GM19468 (cell line): Measurements from ENCODE around the gene CARD11.

Experiments
- ATAC-seq: cut with Tn5 transposase; IDR thresholded peaks from one replicate; pipeline ENCODE4 v1.9.1; 2021; ENCODE audit warnings: mild to moderate bottlenecking, moderate library complexity, moderate number of reproducible peaks; ENCODE audit not compliant: unreplicated experiment; ENCODE audit errors: extremely low read depth

The CARD11 gene

DNA sequence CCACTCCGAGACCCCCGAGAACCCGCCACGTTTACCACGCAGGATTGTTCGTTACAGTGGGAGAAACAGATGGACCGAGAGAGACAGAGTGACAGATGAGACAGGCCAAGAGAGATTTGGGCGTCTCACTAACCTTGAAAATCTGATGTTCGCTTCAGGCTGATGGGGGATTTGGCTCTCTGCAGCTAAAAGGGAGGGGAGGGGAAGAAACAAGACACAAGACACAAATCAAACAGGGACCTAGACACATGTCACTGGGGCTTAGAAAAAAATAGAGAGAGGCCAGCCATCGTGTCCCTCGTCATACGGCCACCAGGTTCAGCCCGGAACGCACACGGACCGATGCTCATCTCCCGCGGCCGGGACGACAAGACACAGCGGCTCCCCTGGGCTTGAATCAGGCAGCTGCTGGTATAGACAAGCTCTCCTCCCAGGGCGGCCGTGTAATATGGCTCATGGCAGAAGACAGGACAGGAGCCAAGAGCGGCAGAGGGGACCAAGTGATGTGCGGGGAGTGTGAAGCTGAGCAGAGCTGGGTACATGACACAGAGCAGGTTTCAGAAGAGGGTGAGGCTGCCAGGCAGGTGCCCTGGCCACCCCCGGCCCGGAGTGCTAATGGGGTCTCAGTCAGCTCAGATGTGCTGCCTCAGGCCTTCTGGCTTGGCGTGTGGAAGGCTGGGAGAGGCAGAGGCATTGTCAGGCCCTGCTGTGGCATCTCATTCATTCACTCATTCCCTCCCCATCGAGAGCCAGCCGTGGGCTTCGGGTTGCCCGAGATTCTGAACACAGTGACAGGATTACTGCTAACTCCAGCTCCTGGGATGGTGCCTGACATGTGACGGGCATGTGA is 111.0 kb downstream of the CARD11 start:
- no peak for ATAC-seq

DNA sequence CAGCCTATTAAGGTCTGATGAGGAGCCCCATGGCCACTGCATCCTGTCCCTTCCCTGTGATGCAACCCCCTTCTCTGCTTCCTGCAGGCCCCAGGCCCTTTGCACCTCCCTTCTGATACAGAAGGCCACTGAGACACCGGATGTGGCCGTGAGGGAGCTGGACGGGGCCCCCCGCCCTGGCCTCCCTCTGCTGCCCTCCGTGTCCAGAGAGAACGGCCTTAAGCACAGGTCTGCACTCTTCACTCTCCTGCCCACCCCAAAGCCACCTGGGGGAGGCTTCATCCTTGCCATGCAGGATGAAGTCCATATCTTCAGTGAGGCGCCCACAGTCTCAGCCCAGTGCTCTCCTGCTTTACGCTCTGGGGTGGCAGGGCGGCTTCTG is 112.6 kb downstream of the CARD11 start:
- ATAC-seq: no peak

DNA sequence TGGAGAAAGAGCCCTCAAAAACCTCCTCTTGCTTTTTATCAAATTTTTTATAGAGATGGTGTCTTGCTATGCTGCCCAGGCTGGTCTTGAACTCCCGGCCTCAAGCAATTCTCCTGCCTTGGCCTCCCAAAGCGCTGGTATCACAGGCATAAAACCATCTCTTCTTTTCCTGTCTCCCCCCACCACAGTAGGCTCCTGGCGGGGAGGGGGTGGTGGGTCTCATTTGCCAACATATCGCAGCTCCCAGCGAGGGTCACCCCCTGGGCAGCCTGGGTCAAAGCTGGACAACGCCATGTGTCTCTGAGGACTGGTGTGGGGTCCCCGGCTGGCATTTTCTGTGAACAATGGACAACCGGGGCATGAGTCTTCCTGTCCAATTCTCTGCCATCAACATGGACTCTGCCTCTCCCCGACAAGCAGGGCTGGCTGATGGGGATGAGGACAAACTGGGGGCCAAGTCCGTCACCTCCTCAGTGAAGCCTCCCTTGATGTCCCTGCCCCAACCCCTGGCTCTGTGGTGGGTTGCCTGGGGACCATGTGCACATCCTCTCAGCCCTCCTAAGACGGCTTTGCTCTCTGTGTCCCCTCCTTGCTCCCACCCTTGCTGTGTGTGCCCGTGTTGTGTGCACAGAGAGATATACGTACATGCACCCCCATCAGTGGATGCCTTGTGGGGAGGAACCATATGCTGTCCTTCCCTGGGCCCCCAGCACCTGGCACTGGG is 113.2 kb downstream of the CARD11 start:
- no peak for ATAC-seq

DNA sequence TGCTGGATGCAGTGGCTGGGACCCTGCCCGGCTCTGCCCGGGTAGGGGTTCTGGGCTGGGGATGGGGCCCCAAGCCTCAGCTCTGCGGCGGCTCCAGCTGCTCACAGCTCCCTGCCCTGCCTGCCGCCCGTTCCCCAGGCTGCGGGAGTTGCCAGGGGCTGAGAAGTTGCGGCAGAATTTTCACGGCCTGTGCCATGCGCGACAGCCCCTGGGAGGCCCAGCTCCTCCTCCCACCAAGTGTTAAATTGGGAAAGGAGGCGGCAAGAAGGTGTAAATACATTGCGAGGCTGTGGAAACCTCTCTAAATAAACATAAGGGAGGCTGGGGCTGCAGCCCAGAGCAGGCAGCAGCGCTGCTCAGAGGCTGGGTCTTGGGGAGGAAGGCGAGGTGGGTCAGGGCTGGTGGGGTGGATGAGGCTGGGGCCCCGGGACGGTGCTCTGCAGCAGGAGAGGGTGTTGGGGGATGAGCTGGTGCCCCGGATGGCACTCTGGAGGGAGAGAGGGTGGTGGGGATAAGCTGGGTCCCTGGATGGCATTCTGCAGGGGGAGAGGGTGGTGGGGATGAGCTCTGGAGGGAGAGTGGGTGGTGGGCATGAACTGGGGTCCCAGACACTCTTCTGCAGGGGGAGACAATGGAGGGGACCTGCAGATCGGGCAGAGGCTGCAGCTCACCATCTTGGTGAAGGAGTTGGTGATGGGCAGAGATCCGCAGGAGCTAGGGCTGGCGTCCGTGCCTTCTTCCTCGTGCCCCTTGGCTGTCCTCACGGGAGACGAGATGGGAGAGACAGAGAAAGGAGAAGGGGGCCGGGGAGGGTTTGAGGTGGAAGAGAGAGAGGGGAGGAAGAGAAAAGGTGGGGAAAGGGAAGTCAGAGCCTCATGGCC is 114.1 kb downstream of the CARD11 start:
- ATAC-seq: no peak

DNA sequence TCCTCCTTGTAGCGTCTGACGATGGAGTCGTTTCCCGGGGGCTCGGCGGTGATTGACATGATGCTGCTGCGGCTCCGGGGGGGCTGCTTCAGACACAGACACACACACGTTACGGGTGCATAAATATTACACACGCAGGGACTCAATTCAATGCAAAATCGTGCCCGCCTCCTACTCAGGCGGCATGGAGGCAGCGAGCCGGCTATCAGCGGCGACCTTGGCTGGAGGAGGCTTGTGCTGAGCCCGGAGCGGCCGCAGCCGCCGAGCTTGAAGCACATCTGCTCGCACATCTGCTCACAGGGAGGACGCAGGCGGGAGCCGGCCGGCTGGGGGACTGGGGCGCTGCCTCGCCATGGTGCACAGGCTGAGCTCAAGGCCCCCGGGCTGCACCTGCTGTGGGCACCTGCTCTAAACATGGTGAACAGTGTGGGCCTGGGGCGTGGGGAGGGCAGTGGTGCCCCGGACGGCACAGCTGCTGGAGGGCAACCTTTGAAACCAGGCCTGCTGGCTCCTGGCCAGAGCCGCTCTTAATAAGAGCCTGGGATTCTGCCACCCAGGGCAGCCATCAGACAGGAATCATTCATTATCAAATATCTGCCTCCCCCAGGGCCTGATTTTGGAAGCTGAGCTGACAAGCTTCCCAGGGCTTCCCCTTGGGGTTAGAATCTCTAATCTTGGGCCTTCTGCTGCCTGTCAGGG is 114.9 kb downstream of the CARD11 start:
- no peak for ATAC-seq

DNA sequence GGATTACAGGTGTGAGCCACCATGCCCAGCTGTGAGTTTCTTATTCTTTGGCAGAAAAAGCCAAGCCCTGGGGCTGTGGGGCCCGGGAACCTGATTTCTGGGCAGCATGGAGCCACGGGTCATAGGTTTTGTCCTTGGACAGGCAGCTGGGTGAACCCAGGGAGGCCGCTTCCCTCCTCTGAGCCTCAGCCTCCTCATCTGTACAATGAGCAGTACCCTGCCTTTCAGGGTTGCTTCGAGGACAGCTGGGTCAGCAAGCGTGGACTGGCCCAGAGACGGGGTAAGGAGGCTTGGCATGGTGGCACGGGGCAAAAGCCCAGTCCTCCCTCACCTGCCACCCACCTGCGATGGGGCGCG is 115.4 kb downstream of the CARD11 start:
- no peak for ATAC-seq

DNA sequence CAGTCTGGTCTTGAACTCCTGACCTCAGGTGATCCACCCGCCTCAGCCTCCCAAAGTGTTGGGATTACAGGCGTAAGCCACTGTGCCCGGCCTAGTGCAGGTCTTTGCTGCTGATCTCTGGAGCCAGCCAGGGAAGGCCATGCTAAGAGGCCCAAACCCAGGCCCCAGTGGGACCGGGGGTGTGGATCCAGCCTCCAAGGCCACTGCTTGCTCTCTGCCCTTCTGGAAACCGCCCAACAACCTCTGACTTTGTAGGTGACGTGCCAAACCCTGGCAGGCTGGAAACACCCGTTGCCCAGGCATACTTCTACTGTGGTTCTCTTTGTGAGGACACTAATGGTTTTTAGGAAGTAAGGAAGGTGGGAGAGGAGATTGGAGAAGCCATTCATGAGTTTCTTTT is 116.1 kb downstream of the CARD11 start:
- ATAC-seq: no peak

DNA sequence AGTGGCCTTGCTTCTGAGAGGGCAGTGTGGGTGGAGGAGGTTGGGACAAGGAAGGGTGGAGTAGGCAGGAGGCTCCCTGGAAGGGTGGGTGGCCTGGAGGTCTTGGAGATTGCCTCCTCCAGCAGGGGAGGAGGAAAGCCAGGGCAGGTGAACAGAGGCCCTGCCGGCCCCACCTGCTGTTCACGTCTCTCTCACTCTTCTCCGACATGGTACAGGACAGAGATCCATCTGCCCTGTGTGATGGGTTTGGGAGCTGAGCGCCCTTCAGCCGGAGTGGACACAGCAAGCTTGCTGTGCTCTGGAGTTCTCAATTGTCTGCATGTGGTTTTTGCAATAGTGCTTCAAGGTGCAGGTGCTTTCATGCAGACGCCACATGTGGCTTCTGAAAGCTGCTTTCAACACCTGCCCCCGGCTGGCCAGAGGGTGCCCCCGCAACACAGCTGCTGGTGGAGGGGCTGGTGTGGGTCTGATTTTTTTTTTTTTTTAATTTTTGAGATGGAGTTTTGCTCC is 116.7 kb downstream of the CARD11 start:
- ATAC-seq: no peak

DNA sequence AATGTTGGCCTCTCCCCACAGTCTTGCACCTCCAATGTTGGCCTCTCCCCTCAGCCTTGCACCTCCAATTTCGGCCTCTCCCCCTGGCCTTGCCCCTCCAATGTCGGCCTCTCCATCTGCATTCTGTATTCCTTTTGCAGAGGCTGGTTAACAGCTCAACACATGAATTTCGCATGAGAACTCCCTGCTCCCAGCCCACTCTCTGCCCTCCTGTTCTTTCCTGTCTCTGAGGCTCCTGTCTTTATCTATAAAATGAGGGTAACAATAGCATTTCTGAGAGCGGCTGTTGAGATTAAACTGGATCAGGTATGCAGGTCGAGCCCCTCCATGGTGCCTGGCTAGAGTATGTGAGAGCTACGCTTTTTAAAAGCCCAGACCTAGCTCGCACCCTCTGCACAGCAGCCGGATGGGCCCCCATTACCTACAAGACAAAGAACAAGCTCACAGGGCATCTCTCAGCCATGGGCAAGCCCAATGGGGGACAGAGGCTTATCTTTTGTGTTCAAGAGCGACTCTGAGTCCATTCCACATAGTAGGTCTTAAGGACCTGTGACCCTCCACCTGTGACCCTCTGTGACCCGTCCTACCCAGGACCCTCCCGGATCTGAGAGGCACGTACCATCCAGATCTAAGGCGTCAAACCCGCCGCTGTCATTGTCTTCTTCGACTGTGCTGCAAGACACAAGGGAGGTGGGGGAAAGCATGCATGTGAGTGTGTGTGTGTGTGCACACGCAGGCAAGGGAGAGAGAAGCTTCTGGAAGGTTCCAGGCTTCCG is 117.4 kb downstream of the CARD11 start:
- ATAC-seq: no peak

DNA sequence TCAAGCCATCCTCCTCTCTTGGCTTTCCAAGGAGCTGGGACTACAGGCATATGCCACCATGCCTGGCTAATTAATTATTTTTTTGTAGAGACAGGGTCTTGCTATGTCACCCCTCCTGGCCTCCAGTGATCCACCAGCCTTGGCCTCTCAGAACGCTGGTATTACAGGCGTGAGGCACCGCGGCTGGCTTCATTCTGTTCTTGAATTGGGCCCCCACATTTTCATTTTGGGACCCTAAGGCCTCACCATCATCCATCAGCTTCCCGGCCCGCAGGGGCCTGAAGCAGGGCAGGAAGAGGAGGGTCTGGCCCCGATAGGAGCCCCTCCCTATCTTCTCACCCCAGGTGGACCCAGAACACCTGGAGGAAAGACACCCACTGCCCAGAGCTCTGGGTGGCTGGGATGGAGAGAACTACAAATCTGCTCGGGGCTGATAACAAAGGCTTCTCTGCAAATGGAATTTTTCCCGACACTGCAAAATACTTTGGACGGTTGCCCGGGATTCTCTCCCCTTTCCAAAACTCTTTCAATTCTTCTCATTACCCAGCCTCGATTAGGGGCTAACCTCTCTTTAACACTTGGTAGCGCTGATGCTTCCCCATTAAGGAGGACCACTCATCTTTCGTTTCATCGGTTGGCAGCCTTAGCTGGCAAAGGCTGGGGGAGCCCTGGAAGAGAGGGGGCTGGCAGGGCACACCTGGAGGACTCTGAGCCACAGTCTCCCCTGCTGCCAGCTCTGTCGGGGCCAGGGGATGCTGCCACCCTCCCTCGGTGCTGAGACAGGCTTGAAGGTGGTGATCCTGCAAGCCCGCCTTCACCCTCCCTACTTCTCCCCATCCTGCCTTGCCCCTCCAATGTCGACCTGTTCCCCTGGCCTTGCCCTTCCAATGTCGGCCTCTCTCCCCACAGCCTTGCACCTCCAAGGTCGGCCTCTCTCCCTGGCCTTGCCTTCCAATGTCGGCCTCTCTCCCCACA is 118.5 kb downstream of the CARD11 start:
- no peak for ATAC-seq

DNA sequence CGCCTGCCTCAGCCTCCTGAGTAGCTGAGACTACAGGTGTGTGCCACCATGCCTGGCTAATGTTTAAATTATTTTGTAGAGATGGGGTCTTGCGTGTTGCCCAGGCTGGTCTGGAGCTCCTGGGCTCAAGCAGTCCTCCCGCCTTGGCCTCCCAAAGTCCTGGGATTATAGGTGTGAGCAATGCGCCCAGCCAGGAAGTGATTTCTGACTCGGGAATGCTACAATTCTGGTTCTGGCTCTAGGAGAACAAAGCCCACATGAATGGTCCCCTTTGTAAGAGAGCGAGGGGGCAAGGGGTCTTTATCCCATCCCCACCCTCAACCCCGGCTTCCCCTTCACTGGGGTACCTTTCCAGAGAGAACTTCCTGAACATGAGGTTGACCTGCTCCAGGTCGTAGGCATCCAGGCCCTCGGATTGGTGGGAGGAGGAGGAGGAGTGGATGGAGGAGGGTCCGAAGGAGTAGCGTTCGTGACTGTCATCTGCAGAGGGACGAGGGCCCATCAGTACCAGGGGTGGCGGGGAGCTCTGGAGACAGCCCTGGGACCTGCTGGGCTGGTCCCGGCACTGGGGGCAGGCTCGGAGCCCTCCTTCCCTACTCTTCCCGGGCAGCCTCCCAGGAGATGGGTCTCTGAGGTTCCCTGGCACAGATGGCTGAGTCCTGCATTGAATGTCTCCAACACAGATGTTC is 119.6 kb downstream of the CARD11 start:
- ATAC-seq: no peak

DNA sequence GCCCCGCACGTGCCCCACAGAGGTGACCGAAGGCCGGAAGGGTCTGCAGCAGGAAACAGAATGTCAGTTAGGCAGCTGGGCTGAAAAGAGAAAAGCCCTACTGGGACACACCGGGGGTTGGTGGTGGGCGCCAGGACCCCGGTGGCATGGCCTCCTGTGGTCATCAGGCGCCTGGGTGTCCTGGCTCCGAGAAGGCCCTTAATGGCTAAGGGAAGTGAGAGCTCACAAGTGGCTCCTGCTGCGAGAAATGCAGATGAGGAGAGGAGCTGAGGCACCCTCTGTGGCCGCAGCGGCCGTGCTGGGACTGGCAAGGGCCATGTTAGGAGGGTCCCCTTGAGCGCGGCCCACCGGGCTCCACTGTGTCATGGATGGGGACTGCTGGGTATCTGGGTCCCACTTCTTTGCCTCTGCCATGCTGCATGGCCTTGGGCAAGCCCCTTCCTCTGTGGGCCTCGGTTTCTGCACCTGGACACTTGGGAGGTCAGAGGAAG is 120.3 kb downstream of the CARD11 start:
- no peak for ATAC-seq

DNA sequence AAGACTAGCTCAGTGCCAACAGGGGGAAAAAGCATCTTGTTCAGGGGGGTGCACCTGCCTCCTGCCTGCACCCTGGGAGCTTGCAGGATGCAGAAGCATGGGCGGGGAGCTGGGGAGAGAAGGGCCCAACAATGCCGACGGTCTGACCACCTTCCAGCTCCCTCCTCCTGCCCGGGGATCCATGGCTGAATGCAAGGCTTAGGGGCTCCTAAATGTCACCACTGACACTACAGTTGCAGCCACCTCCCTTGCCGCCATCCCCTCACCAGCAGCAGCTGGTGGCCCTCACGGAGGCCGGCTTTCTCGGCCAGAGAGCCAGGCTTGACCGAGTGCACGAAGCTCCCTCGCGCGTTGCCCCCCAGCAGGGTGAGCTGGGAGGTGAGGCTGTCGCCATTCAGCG is 120.8 kb downstream of the CARD11 start:
- ATAC-seq: no peak

DNA sequence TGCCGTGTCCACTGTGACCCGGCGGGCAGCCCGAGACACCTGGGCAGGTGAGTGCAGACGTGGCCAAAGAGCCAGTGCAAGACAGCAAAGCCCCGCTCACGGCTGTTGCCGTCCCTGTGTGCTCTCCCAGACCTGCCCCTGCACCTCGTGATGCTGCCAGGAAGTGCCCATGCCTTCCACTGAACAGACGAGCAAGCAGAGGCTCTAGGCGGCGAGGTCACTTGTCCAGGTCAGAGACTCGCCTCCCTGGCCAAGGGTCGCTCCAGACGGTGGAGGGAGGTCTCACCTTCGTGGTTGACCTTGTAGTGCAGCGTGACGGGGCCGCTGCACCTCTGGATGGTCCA is 121.3 kb downstream of the CARD11 start:
- ATAC-seq: no peak

DNA sequence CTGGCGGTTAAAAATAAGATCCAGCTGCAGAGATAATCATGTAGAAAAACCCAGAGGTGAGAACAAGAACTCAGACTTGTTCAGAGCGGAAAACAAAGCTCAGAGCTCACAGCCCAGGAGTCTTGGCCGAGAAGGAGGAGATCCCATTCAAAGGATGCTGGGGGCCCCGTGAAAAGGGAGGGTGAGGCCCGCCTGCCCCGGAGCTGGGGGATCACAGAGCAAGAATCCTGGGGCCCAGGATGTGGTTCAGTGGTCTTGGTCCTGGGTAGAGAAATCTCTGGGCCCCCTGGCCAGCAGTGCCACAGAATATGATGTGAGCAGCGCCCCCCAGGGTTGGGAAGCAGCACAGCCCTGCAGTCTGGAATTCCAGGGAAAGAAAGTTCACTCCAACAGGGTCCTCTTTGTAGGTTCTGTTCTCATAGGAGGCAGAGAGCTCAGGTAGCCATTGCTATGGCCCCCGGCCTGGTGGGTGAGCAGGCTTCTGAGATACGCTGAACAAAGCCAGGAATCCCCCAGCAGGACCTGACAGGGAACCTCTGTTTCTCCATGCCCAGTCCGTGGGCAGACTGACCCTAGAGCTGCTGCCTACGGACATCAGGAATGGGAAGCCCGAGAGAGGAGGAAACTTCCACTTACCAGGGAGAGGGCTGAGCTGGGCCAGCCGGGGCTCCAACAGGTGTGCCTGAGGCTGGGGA is 121.9 kb downstream of the CARD11 start:
- no peak for ATAC-seq

DNA sequence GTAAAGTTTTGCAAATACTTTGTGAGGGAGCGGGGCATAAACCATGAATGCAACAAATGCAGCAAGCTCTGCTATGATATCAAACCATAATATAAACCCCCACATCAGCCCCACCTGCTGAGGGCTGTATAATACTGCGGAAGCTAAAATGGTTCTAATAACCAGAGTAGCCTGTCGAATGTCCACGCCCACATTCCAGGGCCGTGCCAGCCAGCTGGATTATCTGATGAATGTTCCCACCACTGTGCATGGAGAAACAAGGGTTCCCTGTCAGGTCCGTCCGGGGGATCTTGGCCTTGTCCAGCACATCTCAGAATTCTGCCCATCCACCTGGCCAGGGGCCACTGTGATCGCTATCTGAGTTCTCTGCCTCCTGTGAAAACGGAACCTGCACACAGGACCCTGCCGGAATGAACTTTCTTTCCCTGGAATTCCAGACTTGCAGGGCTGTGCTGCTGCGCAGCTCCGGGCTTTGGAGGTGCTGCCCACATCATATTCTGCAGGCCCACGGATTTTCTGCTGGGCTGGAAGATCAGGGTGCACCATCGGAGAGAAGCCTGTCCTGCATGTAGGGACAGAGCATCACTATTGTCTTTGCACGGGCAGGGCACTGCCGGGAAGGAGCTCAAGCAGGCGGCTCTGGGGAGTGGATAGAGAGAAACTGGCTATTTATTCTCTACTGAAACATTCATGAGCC is 122.6 kb downstream of the CARD11 start:
- ATAC-seq: no peak
